CD4-positive, alpha-beta T cell treated with Interleukin-17A for 4 hours (primary cell): ENCODE measurements around the gene WBP2.

Experiments used
- DNase-seq: peaks from one replicate; pipeline ENCODE4 v3.0.0-alpha.2; 2020; ENCODE audit warnings: mixed read lengths

Gene WBP2

GRCh38 chr17:75826561-75827307 is 28.4 kb downstream of the WBP2 start:
- DNase-seq: no peak

DNA sequence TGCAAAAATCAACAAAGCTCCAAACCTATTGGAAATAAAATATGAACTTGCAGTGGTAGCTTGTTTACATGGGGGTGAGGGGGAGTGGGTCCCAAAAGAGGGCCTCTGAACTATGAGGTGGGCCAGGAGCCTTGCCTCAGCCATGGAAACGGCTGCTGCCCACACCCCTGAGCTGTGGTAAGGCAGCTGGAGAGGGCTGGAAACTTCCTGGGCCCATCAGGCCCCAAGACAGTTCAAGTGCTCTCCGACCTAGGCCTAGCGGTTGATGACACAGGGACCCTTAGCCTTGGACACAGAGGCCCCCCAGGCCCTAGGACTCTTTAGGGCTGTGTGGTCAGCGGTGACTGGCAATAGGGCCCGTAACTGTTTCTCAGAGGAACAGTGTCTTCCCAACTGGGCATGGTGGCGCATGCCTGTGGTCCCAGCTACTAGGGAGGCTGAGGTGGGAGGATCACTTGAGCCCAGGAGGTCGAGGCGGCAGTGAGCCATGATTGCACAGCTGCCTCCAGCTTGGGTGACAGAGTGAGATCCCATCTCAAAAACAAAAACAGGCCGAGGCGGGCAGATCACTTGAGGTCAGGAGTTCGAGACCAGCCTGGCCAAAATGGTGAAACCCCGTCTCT is 29.3 kb downstream of the WBP2 start:
- no peak for DNase-seq

GRCh38 chr17:75825149-75825552 is 30.0 kb downstream of the WBP2 start:
- DNase-seq: no peak

DNA sequence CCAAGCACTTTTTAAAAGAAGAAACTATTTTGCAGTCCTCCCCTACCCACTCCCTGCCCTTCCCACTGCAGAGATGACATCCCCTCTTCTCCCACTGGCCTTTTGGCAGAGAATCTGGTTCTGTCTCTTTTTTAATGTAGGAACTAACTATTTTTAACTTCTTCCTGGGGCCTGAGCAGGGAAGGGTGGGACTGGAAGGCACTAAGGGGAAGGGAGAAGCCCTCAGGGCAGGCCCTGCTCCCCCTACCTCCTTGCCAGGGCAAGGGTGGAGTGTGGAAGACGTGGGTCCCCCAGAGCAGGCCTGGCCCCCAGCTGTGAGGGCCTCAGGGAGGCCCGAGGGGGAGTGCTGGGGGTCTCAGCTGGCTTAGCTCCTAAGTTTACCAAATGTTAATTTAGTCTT is 30.5 kb downstream of the WBP2 start:
- DNase-seq: no peak

DNA sequence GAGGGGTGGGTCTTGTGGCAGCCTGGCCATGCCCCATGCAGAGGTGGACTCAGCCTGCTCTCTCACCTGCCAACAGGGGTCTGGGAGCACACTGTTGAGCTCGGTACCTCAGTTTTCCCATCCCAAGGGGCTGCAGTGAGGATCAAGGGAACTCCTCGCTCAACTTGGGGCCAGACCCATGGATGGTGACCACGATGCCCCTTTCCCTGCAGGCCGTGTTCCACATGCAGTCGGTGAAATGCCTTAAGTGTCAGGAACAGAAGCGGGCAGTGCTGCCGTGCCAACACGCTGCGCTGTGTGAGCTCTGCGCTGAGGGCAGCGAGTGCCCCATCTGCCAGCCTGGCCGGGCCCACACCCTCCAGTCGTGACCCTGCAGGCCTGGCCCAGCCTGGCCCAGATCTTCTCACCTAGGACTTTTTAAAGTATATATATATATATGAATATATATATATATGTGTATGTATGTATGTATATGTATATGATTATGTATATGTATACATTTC is 31.0 kb downstream of the WBP2 start:
- DNase-seq: no peak

GRCh38 chr17:75823257-75824041 is 31.7 kb downstream of the WBP2 start:
- no peak for DNase-seq

DNA sequence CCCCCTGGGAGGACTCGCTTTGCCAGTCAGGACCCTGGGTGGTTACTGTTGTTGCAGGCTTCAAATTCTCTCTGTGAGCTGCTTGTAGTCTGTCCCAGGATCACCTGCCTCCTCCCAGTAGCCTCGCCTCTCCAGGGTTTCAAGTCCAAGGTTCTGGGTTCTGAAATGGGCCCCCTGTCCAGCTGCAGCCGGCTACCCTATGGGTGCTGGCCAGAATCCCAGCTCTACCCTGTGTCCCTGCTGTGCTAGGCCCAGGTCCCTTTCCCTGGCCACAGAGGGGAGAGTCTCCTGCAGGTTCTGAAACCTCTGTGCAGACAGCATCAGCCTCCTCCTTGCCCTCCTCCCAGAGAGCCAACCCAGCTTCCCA is 32.4 kb downstream of the WBP2 start:
- no peak for DNase-seq

DNA sequence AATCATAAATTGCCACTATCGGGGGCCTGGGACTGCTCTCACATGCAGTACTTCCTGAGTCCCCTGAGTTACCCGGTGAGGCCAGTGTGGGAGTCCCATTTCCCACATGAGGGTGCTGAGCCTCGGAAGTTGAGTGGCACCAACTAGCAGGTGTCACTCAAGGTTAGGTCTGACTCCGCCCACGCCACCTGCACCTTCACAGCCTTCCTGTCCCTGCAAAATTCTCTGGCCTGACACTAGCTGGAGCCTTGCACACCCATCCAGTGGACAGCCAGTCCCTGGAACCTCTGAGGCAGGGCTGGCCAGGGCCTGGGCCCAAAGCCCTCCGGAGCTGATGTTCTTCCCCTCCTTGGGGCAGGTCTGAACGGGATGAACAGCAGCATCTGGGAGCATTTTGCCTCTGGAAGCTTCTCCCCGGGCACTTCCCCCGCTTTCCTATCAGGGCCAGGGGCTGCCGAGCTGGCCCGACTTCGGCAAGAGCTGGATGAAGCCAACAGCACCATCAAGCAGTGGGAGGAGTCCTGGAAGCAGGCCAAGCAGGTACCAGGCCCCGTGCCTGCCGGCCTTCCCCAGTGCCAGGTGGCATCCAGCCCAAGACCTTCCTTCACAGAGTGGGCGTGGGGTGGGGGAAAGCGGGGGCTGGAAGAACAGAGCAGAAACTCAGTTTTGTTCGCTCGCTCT is 32.9 kb downstream of the WBP2 start:
- peak; percentile 70 for DNase-seq

DNA sequence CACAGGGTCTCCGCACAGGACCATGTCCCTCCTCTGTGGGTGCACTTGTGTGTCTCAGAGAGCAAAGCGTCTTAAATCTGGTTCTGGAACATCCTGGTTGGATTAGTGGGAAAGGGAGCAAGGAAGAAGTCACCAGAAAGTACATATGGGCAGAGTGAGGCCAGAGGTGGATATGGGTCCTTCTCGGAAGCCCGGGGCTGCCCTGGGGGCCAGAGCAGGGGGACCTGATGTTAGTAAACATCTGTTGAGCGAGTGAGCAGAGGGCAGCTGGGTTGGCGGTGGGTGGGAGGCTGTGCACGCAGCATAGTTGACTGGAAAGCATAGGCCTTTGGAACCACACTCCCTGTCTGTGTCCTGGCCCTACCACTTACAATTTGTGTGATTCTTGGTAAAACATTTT is 33.6 kb downstream of the WBP2 start:
- no peak for DNase-seq

DNA sequence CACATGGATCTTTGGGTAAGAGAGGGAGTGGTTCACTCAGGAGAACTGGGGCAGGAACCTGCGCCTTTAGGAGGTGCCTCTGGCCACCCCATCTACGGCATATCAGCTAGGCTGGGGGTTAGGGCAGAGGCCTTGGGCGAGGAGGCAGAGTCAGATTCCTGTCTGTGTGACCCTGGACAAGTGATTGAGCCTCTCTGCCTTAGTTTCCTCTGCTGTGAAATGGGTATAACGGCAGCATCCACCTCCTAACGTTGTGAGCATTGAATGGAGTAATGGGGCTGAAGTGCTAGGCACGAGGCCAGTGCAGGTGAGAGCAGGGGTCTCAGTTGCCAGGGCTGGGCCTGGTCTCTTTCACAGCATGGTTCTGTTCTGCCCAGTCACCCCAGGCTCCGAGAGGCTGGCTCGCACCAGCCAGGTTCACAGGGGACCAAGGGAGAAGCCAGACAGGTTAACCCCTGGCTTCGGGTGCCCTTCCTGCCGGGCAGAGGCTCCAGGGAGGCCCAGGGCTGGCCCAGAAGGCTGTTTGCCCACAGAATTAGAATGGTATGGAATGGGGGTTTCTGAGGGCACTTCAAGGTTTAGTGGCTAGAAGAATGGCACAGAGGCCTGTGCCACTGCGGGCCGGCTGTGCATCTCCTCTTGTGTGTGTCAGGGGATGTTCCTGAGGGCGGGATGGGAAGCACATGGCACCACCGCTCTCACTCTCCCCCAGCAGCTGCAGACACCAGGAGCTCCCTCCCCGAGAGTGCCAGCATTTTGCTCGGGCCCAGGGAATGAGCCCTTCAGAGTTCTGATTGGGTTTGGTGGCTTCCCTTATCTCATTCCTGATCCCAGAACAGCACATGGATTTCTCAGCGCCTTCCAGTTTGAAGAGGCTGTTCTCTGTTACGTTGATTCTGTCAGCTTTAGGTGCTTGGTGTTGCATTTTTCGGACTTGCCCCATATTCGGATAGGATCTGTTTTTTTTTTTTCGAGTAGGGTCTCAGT is 34.7 kb downstream of the WBP2 start:
- no peak for DNase-seq

DNA sequence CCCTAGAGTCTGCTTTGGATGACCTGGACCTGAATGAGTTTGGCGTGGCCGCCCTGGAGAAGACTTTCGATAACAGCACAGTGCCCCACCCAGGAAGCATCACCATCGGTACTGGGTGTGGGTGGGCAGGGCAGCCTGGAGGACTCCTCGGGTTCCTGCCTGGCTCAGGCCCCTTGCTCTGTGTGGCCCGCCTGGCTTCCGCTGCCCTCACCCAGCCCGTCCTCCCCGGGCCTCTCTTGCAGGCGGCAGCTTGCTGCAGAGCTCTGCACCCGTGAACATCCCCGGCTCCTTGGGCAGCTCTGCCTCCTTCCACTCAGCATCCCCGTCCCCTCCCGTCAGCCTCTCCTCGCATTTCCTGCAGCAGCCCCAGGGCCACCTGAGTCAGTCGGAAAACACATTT is 35.5 kb downstream of the WBP2 start:
- DNase-seq: no peak

- DNase-seq: no peak
Observed at GRCh38 chr17:75819116-75819515, 36.0 kb downstream of the WBP2 start.

- no peak for DNase-seq
Observed at GRCh38 chr17:75818326-75818885, 36.7 kb downstream of the WBP2 start.

DNA sequence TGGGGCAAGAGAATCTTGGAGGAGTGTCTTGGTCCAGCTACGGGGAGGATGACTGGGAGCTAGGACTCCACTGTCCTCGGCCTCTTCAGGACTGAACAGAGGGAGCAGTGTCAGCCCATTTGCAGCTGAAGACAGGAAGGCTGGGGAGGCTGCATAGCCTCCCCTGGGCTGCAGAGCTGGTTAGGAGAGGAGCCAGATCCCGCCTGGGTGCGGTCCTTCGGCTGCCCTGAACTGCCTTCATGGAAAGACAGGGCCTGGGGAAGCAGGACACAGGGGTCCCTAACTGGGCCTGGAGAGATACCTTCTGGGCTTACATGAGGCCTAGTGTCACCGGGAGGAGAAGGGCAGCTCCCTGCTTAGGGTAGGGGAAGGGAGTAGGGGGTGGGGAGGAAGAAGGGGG is 37.6 kb downstream of the WBP2 start:
- no peak for DNase-seq

DNA sequence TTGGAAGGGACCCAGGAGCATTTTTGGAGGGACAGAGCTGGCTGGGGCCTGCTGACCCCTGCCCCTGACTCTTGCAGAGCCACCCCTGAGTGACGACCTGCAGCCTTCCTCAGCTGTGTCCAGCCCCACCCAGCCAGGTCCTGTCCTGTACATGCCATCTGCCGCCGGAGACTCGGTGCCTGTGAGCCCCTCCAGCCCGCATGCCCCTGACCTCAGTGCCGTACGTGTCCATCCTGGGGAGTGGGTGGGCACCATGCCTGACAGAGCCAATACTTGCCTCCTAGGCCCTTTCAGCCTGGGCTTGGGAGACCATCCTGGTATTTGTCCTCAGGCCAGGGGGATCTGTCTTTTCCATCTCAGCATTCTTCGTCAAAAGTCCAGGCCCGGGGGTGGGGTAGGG is 38.4 kb downstream of the WBP2 start:
- no peak for DNase-seq

DNA sequence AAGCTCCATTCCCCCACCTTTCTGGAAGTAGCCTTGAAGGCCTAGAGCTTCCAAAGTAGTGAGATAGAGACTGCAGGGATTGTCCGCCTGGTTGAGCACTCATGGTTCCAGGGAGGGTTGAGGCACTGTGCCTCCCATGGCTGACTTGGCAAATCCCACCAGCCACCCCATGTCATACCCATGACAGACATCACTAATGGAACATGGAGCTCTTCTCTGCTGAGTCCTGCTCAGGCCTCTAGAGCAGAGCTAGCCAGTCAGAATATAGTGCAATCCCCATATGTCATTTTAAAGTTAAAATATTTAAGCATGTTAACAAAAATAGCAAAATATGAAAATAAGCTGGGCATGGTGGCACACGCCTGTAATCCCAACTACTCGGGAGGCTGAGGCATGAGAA is 39.7 kb downstream of the WBP2 start:
- DNase-seq: no peak

DNA sequence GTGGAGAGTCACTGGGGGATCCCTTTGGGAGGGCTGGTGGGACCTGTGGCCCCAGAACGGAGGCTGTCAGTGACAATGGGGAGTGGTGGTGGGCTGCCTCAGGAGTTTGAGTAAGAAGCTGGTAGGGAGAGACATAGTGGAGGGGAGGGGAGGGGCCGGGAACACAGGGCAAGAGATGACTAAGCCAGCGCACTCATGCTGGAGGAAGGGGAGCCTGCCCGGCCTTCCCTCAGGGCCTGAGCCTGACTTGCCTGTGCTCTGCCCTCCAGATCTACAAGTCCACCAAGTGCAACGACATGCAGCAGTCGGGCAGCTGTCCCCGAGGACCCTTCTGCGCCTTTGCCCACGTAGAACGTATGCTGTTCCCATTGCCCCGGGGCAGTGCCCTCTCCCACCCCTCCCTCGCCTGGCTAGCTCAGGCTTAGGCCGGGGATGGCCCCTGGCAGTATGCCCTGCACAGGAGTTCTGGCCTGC is 40.2 kb downstream of the WBP2 start:
- no peak for DNase-seq

GRCh38 chr17:75814021-75814395 is 41.1 kb downstream of the WBP2 start:
- DNase-seq: no peak

DNA sequence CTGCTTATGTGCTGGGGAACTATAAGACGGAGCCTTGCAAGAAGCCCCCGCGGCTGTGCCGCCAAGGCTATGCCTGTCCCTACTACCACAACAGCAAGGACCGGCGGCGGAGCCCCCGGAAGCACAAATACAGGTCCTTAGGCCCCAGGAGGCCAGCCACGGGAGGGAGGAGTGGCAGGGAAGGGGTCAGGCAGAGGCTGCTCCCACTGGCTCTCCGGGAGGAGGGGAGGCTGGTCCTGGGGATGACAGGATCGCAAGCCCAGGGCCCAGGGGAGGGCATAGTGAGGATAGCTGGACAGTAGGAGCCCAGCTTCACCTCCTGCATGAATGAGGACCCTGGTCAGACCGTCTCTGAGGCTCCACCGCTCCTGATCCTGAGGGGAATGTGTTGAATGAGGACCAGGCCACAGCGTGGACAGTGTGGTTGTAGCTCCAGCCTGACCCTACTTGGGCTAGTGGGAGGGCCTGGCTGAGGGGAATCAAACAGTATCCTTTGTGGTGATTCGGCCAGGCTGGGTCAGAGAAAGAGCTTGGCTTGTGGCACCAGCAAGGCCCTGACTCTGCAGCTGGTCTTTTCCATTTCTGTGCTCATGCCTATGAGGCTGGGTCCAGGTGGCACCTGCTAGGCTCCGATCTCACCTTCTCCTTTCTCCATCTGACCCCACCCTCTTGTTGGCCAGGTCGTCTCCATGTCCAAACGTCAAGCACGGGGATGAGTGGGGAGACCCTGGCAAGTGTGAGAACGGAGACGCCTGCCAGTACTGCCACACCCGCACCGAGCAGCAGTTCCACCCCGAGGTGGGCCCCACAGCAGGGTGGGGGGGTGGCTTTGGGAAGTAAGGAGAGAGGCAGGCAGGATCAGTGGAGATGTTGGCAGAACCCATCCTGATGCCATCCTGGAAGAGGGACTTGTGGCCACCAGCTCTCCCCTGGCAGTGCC is 41.8 kb downstream of the WBP2 start:
- DNase-seq: no peak
